GM18867 (cell line): ENCODE data around the gene NR2C2.
"Not testable (repeated sequence)": the region's sequence is repeated elsewhere in the genome, so short reads cannot be mapped to it uniquely, and the experiment has no call there.

Experiments used
- ATAC-seq: cut with Tn5 transposase; IDR thresholded peaks from one replicate; pipeline ENCODE4 v1.9.1; 2021; ENCODE audit warnings: mild to moderate bottlenecking, moderate library complexity; ENCODE audit not compliant: unreplicated experiment

Gene NR2C2

DNA sequence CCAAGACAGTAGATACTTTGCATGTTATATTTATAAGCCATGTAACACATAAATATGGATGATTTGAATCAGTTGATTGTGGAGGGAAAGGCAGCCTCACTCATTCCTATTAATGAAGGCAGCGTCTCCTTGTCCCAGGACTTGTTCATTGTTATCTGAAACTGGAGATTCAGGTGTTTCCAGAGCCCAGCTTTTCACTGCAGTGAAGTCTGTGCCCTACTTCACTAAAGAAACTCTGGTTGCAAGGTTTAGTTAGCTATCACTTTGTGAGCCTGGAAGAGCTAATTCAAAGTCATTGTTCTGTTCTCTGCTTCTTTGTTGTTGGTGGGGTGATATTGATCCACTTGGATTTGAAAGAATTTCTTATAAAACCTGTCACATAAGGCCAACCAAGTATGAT, 9.8 kb downstream of the NR2C2 start:
- ATAC-seq: no peak

DNA sequence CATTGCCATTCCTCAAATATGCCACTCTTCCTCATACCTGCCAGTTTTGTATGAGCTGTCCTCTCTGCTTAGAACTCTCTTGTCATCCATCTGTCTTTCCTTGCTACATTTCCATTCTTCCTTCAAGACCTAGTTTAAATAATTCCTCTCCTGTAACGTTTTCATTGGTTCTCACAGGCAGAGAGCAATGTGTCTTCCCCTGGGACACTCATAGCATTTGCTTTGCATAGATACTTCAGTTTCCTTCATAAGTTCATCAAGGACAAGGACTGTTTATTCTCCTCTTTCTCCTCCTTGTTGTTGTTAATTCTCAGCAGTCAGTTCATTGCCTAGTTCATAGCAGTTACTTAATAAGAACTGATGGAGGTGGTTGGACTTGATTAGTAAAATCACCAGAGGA, 10.5 kb downstream of the NR2C2 start:
- ATAC-seq: no peak

DNA sequence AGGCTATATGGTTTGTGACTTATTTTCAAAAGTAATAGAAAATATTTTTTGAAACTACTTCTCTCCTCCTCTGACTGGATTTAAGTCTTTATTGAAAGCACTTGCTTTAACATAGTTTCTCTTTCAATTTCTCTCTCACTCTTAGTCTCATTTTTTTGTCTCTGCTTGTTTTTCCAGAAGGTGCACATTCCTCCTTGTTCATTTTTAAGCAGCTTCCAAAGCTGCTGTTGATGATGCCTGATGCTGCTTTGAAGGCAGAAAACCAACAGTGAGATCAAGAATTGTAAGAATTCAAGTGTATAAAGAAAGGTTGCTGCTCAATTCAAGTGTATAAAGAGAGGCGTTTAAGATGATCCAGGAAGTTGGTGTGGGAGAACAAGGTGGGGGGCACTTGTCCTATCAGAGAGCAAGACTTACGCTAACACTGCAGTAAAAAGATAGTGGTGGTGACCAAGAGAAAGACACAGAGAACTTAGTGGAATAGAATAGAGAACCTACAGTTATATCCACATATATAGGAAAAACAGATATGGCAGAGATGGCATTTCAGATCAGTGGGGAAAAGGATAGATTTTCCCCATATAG, 12.1 kb downstream of the NR2C2 start:
- peak; percentile 62 for ATAC-seq

DNA sequence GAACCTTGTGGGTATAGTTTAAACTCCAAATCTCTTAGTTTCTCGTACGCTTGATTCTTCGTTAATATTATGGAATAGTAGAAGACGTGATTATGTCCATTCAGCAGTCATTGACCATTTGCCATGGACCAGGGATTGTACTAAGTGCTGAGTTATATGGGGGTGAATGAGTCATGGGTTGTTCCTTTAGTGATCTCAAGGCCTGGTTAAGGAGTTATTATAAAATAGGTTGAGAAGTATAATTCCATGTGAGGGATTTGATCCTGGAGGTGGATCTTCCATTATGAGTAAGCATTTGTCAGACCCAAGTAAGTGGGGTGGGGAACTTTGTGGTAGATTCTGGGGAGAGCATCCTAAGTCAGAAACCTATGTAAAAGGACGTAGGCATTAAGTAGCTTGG, 15.4 kb downstream of the NR2C2 start:
- ATAC-seq: no peak

DNA sequence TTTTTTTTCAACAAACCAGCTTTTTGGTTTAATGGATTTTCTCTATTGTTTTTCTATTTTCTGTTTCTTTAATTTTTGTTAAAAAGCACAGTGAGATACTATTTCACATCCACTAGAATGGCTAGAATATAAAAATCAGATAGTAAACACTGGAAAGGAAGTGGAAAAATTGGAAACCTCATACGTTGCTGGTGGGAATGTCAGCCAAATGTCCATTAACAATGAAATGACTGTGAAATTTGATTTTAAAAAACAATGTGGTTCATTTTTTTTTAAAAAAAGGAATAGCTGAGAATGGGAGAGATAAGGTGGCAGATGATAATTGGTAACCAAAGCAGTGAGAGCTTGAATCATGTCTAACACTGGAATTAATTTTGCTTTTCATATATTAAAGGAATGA, 19.9 kb downstream of the NR2C2 start:
- no peak for ATAC-seq

DNA sequence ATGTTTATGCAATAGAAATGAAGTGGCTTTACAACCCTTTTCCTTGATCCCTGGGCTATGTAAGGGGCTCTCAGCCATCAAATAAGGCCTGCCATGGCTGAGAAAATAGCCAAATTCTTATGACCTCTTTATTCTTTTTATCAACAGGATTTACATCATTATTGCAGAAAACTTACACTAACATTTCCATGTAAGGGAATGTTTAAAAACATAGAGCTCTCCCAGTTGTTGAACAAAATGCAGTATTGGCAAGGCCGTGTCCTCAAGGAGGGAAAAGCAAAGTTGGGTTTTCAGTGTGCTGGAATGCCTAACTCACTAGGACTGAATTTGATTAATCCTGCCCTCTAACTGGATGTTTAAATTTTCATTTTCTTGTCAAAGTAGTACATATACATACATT, 22.3 kb downstream of the NR2C2 start:
- ATAC-seq: no peak

DNA sequence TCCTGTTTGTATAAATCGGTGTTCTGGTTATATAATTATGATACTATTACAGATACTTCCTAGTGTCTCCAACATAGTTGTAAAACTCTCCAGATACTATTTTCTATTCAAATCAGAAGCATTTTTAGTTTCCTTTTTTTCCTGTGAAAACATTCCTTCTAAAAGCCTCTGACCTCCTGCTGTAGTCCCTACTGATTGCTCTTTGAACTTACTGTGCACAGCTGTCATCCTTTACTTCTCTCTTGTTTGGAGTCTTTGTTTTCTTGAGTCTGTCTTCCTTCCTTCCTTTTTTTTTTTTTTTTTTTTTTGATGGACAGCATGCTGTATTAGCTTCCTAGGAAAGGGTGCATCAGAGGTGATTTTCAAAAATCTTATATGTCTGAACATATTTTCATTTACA, 28.9 kb downstream of the NR2C2 start:
- no peak for ATAC-seq

DNA sequence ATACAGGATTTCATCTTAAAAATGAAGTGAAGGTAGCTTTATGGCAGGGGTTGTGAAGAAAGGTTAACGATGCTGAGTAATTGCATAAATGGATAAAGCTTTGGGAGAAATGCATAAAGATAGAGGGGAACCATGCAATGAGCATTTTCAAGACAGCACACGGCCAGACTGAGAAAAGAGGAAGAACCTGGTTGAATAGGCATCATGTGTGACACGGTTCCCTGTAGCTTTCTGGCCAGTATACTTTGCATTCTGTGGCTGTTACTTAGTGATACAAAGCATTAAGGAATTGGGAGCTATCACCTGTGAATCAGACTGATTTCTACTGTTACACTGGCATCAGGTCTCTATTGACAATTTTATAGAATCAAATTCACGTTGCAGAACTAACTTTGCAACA, 33.3 kb downstream of the NR2C2 start:
- peak; percentile 64 for ATAC-seq

DNA sequence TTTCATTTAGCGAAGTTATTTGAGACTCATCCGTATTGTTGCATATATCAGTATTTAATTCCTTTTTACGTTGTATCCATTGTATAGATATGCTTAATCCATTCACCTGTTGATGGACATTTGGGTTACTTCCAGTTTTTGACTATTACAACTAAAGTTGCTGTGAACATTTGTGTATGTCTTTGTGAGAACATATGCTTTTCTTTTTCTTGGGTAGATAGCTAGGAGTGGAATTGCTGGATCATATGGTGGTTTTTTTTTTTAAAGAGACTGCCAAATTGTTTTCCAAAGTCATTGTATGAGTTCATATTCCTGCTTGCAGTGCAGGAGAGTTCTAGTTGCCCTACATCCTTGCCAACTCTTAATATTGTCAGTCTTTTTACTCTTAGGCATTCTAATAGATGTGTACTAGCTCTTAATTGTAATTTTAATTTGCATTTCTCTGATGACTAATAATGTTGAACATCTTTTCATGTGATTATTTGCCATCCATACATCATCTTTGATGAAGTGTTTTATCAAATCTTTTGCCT, 37.3 kb downstream of the NR2C2 start:
- no peak for ATAC-seq

DNA sequence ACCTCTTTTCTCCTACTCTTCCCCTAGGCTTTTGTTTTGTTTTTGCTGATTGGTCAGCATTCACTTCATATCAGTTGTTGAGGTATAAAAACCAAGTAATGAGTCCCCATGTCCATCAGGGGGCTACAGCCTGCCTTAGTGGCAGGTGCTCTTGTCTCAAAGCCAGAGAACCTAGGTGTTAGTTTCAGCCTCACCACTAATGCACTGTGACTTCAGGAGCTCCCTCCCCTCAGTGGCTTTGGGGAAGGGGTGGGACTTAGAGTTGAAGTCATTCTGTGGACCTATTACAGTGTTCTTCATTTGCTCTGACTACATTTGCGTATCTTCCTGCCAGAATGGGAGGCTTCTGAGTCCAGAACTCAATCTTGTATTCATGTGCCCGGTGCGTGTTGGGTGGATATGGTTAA, 41.6 kb downstream of the NR2C2 start:
- ATAC-seq: peak; percentile 99

DNA sequence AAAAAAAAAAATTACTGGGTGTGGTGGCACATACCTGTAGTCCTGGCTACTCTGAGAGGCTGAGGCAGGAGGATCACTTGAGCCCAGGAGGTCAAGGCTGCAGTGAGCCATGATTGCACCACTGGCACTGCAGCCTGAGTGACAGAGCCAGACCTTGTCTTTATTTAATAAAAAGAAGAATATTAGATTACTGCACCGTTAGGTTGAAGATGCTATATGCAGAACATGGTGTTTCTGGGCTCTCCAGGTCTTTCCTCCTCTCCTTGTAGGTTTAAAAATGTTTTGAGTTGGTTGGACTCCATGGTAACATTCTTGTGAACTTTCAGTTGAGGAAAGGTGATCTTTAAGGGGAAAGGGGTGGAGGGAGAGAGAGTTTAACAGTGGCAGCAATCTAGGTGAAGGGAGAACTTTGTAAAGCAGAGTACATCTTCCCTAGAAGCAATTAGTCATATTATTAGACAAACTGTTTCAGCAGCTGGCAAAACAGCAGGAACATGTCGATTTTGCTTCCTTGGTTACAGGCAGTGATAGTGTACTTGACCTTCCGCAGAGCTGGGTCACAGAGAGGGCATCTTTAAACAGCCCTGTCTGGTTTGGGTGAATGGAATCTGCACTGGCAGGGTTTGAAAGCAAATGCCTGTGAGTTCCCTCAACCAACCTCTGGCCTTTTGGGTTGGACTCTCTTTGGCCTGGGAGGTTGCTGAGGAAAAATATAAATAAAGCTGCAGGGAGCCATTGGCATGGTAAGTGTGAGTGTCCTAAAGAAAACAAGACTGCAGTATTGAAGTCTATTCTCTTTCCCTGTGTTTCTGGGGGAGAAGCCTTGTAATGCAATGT, 42.8 kb downstream of the NR2C2 start:
- ATAC-seq: no peak

DNA sequence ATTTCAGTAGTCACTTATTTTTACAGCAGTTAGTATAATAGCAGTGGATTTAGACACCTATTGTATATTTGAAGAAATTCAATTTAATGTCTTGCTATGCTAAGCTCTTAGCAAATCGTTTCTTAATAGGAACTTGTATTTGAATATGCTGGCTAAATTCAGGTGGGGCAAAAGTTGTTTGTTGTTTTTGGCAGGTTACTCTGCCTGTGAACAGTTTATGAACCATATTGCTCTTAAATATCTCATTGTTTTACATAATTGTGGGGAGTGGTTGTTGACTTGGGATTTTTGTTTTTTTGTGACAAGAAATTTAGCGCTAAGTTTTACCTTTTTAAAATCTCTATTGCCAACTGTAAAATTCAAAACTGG, 43.4 kb downstream of the NR2C2 start:
- no peak for ATAC-seq

DNA sequence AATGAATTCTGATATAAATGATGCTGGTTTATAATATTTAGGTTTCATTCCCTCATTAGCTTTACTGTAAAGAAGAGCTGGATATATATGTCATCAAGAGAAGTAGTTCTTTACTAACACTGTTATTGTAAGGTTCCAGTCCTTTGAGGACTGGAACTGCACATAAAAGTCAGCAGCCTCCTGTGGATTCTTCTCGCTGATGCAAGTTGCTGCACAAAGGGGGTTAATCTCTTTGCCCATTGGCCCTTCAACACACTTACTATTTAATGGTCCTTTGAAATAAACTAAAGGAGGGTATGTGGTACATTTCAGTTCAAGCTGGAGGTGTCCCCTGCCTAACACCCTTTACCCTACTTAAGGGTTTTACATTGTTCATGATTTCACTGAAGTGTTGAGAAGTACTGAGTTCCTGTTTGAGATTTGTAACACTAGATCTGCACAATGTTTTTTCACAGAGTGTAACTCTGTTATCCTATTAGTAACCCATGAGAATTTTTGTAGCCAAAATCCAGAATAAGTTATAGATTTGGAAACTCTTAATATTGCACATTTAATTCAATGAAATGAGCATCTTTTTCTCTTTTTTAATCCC, 43.9 kb downstream of the NR2C2 start:
- ATAC-seq: no peak

DNA sequence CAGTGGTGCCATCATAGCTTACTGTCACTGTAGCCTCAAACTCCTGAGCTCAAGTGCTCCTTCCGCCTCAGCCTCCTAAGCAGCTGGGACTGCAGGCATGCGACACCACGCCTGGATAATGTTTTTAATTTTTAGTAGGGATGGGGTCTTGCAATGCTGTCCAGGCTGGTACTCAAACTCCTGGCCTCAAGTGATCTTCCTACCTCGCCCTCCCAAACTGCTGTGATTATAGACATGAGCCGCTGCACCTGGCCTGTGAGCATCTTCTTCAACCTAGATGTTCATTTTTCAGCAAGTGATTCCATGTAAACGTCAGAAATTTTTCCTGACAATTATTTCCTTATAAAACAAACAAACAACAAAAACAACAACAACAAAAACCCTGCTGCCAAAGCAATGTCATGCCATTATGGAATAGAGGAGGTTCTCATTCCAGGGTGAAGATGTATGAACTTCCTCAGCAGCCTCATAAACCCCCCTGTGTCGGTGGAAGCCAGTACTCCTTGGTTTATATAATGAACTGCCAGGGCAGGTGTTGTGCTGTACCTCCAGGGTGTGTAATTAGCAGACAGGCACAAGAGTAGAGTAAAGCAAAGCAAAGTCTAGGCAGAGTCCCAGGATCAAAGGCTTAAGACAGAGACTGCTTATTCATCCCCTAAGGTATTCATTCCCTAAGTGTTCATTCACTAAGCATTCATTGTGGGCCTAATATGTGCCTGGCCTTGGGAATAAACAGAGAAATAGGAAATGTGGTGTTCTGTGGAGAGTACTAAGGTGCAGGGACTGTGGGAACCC, 44.6 kb downstream of the NR2C2 start:
- no peak for ATAC-seq

DNA sequence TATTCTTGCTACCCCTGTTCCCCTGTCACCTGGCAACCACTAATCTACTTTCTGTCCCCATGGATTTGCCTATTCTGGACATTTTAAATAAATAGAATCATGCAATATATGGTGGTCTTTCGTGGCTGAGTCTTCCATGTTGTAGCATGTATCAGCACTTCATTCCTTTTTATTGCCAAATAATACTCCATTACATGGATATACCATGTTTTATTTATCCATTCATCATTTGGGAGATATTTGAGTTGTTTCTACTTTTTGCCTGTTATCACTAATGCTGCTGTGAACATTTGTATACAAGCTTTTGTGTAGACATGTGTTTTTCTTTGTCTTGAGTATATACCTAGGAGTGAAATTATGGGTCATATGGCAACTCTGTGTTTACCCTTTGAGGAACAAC, 50.6 kb downstream of the NR2C2 start:
- no peak for ATAC-seq

DNA sequence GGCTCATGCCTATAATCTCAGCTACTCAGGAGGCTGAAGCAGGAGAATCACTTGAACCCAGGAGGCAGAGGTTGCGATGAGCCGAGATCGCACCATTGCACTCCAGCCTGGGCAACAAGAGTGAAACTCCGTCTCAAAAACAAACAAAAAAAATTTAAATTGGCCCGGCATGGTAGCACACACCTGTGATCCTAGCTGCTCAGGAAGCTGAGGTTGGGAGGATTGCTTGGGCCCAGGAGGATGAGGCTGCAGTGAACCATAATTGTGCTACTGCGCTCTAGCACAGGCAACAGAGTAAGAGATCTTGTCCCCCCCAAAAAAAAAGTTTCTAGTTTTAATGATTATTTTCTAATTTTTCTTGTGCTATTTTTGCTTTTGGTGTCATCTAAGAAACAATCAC, 51.8 kb downstream of the NR2C2 start:
- not testable (repeated sequence) for ATAC-seq

DNA sequence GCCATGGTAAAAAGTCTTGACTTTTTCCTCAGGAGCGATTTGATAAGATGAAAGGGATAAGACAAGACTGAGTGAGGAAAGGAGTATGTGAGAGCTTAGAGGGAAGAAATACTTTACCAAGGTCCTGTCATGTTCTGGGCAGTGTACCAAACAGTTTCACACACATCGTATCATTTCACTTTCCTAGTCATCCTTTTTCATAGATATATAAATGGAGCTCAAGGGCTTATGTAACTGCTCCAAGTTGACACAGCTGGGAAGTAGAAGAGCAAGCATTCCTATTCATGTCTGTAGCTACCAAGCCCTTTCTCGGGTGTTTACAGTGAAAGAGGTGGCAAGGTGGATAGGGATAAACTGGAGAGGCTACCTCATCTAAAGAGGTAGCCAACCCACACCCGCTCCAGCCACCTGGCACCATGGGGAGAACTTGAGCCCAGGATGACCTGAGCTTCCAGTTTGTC, 60.3 kb downstream of the NR2C2 start:
- ATAC-seq: no peak

DNA sequence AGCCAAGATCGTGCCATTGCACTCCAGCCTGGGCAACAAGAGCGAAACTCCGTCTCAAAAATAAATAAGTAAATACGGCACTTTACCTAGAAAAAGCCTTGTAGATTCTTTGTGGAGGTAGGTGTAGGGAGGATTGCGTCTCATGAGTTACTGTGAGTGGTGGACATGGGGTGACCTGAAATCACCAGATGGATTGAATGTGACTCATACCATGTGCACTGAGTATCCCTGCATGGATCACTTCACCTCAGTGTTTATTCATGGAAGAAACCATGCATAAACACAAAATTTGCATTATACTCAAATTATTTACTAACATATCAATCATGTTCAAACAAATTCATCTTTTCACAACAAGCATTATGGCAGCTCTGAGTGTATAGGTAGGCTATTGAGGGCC, 61.8 kb downstream of the NR2C2 start:
- no peak for ATAC-seq

DNA sequence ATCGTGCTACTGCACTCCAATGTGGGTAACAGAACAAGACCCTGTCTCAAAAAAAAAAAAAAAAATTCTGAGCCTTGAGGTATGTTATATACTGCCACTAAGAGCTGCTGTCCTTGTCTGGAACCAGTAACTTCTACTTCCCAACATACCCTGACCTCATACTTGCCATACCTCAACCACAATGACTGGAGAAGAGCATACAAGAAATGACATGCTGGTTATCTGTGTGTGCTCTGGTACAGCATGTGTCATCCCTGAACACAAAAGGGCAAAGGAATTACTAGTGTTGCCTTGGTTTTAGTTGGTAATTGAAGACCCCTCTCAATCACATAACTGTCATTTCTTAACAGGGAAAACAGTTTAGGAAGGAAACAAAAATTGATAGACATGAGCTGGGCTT, 63.3 kb downstream of the NR2C2 start:
- ATAC-seq: no peak

DNA sequence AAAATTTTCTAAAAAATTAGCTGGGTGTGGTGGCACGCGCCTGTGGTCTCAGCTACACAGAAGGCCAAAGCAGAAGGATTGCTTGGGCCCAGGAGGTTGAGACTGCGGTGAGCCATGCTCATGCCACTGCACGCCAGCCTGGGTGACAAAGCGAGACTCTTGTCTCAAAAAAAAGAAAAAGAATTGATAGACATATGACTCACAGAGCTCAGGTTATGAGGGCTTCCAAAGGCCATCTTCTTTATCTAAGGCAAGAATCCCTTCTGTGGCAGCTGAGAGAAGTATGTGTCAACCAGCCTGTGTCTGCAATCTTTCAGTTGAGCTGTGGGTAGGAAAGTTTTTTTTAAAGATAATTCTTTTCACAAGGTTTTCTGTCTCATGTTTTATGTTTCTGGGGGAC, 63.8 kb downstream of the NR2C2 start:
- no peak for ATAC-seq

DNA sequence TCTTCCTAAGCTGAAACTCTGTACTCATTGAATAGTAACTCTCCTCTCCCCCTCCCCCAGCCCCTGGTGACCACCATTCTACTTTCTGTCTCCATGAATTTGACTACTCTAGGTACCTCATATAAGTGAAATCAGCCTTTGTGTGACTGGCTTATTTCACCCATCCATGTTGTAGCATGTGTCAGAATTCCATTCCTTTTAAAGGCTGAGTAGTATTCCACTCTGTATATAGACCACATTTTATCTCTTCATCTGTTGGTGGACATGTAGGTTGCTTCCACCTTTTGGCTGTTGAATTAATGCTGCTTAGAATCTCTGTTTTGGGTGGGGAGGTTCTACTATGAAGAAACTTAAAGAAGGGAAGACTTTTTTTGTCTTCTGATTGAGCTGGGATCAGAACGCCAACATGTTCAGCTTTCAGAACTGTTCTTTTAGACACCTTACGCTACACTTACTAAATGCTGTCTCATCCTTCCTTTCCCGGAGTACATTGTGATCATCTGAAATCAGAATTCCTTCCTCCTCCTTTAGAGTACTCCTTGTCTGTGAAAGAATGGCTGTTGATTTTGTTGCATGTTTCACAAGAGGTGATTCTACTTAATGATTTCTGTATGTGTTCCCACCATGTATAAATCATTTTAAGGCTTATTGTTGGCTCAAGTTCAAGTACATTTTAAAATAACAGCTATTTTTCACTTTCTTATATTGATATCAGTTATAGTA, 67.4 kb downstream of the NR2C2 start:
- no peak for ATAC-seq
